Renal cortex interstitium (tissue), 11 donors: Measurements from ENCODE around the gene DOK3. TPM values are rescaled to one million over a fixed set of nuclear protein-coding genes. Genes with fewer than 3 reads are reported as not detected.
"Not testable (repeated sequence)": the region's sequence is repeated elsewhere in the genome, so short reads cannot be mapped to it uniquely, and the experiment has no call there.

Experiments used
- DNase-seq, 11 donors: peaks; one replicate each; pipeline ENCODE4 v3.0.0-alpha.2; 2013; ENCODE audit warnings: low read depth in 9 of 11, low spot score in 4 of 11; ENCODE audit errors: extremely low read depth in 1 of 11
- polyA plus RNA-seq, 3 donors: library from polyadenylated mRNA; unstranded; fragments of 120-200 nt; gene quantifications; one replicate each; pipeline ENCODE4 v1.2.1, GENCODE V29; 2013; ENCODE audit not compliant: insufficient read length in 3 of 3

Gene DOK3
- polyA plus RNA-seq, 3 donors = 3.8 to 7.1 (median 5.8) TPM

DNA sequence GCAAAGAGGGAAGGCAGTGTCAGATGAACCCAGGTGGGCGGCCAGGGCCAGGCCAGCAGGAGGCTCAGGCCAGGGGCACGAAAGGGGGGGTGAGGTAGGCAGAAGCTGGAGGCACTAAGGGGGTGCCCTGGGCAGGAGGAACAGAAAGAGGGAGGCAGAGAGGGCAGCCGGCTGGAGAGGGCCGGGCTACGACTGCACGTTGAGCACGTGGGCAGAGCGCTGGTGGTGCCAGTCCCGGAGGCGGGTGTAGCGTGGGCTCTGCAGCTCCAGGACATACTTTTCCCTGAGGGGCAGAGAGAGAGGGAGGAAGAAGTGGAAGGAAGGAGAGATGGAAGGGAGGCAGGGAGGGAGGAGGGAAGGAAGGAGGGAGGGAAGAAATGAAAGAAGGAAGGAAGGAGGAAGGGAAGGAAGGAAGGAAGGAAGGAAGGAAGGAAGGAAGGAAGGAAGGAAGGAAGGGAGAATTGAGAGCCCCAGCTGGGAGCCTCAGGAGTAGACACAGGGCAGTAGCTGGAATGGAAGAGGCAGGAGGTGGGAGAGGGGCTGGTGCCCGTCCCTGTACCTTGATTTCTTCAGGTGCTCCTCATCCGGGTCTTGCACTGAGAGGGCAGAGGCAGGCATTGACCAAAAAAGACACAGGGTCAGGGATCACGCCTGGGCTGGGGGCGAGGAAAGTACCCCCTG, 19.2 kb downstream of the DOK3 start:
- DNase-seq = no peak

DNA sequence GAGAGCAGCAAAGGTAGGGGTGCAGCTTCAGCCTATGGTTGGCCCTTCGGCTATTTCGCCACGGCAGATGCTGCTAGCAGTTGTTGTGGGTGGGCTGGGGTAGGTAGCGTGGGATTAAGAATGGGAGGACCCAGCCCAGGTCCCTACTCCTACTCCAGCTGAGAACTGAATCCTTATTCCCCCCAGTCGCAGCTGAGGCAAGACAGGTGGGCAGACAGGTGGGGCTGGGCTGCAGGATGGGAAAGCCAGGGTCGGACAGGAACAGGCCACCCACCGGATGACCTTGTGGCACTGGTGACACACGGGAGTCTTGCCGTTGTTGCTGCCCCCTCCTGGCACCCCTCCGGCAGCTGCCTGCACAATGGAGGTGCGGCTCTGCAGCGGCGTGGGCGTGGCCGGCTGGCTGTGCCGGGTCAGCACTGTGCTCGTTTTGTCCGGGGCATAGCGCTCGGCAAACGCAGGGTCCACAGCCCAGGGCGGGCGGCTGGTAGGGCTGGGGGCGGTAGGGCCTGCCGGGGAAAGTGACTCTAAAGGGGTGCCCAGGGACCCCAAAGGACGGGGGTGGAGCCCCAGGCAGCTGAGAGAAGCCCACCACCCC, 20.4 kb downstream of the DOK3 start:
- DNase-seq = no peak

DNA sequence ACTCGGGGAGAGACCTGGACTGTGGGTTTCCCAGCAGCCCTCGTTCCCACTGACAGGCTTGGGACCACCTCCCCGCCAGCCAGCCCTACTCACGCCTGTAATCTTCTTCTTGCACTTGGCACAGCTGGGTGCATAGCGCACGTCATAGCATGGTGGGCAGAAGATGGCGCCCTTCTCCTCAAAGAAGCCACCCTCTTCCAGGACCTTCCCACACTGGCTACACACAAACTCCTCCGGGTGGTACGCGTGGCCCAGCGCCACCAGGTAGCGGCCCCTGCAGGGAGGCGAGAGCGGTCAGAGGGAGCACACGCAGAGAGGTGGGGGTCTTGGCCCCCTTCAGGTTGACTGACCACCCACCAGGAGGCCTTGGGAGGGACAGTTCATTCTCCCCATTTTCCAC, 21.7 kb downstream of the DOK3 start:
- no peak for DNase-seq

GRCh38 chr5:177487144-177487543, 22.5 kb downstream of the DOK3 start:
- DNase-seq = no peak

- DNase-seq = no peak
These were observed 23.4 kb downstream of the DOK3 start for GRCh38 chr5:177486256-177486655.

GRCh38 chr5:177485753-177486152, 23.9 kb downstream of the DOK3 start:
- DNase-seq = not testable (repeated sequence)

DNA sequence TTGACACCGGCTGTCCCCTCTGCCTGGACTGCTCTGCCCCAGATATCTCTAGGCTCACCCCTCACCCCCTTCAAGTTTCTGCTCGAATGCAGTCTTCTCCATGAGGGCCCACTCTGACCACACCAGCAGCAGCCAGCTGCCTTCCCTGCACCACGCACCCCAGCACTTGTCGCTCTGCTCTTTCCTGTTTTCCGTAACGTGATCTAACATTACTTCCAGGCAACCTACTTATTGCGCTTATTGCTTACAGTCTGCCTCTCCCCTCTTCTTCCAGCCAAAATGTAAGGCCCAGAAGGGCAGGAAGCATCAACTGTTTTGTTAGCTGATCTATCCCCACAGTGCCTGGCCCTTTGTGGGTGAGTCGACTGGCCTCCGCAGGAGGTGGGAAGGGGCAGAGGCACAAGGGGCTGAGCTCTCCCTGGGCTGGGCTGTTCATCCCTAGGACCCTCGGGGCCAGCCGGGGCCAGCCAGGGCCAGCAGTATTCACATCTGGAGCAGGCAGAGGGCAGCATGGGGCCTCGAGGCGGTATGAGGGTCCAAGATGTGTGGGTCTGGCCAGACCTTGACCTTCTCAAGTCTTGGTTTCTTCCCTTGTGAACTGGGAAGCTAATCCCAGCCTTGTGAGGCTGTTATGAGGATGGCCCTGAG, 24.6 kb downstream of the DOK3 start:
- DNase-seq = no peak

DNA sequence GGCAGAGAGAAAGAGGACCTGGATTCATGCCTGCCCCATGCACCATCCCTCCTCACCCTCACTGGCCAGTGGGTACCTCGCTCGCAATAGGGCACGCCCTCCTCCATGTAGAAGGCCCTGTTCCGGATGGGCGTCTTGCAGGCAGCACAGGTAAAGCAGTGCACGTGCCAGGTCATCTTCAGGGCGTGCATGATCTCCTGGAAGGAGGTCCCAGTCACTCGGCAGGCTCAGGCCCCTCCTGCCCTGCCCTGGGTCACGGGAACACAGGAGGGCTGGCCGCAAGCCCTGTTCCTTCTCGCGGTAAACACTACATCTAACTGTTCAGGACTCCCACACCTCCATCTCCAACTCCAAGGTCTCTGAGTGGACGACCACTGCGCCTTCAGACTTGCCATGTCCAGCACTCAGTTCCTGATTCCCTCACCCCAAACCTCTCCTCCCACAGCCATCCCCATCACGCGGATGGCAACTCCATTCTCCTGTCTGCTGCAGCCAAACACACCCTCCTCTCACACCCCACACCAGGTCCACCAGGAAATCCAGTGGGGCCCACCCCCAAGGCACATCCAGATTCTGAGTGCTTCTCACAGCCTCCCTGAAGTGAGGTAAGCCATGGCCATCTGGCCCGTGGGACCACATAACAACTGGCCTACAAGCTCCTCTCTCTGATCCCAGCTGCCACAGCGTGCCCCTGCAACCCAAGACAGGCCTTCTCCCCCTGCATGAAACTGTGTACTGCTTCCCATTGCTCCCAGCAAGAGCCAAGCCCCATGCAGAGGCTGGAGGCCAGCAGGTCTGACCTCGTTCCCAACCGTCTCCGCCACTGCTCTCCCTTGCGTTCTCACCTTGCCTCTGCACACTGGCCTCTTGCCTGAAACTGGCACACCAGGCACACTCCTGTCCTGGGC, 25.4 kb downstream of the DOK3 start:
- DNase-seq = no peak

DNA sequence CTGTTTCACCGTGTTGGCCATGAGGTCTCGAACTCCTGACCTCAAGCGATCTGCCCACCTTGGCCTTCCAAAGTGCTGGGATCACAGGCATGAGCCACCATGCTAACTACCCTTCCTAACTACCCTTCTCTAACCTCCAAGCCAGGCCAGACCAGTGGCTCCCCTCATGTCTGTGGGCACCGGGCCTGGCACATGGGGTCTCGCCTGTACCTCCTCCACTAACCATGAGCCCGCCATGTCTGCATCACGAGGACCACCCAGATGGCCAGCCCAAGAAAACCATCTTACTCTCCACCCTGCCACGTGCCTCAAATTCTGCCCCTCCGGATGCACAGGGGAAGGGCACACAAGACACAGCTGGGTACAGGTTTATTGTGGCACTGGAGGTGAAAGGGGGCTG, 26.6 kb downstream of the DOK3 start:
- DNase-seq = no peak

GRCh38 chr5:177482359-177482795, 27.2 kb downstream of the DOK3 start:
- DNase-seq = no peak

- peak in 2 of 11 donors; percentile 48 to 55 for DNase-seq
These were observed 29.9 kb downstream of the DOK3 start for GRCh38 chr5:177479774-177480173.

GRCh38 chr5:177478711-177479646, 30.6 kb downstream of the DOK3 start:
- DNase-seq = no peak

DNA sequence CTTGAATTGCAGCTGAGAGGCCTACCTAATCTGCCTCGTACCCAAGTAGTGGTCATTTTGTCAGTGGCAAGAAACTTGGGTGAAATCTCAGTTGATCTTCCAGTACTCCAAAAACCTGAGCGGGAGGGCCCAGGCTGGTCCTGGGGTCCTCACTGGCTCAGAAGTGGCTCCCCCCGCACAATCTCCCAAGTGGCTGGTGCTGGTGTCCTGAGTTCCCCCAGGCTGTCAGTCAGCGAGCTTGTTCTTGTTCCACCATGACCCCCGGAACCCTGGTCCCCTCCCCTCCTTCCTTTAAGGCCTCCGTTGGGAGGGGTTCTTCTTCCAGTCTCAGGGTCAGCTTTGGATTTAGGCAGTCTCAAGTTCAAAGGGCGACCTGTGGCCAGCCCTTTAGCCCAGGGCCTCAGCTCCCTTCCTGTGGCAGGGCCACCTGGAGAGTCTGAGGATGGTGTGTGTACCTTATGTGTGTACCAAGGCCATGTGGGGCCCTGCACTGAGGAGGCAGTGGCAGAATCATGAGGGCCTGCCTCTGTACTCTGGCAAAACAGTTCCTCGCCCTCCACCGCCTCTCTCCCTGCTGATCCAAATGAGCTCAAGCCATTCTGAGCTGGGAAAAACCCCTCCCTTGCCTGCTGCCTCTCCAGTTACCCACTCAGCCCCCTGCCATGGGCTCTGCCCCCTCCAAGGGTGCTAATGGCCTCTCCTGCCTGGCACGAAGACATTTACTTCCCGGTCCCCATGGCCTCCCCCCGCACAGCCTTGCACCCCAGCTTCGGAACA, 31.7 kb downstream of the DOK3 start:
- DNase-seq = no peak

GRCh38 chr5:177476531-177477233, 32.9 kb downstream of the DOK3 start:
- no peak for DNase-seq

GRCh38 chr5:177475563-177476427, 33.8 kb downstream of the DOK3 start:
- DNase-seq = no peak

DNA sequence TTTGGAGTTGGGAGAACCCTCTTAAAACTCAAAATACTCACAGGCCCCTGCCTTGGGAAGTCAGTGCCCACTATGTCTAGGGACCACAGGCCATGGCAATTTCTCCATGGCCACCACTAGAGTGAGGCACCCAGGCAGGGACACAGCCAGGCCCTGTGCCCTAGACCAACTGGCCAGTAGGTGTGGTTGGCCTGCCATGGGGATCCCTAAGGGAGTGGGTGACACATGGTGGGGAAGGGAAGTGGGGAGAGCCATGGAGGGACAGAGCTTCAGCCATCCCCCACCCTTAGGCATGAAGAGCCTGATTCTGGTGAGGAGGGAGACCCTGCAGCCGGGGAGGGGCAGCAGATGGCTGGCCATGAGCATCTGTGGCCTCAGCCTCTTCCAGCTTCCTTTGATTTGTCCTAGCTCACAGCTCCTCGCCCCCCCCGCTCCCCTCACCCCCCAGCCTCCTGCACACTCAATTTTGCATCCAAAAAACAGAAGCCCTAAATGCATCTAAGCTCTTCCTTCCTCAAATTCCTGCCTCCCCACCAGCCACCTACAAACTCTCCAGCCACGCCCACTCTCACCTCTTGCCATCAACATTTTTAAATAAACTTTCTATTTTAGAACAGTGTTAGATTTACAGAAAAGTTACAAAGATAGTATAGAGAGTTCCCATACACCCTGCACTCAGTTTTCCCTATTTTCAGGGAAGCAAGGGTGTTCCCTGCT, 34.6 kb downstream of the DOK3 start:
- DNase-seq = no peak
